ENCODE data around the gene GTF2A1L.

The GTF2A1L gene

DNA sequence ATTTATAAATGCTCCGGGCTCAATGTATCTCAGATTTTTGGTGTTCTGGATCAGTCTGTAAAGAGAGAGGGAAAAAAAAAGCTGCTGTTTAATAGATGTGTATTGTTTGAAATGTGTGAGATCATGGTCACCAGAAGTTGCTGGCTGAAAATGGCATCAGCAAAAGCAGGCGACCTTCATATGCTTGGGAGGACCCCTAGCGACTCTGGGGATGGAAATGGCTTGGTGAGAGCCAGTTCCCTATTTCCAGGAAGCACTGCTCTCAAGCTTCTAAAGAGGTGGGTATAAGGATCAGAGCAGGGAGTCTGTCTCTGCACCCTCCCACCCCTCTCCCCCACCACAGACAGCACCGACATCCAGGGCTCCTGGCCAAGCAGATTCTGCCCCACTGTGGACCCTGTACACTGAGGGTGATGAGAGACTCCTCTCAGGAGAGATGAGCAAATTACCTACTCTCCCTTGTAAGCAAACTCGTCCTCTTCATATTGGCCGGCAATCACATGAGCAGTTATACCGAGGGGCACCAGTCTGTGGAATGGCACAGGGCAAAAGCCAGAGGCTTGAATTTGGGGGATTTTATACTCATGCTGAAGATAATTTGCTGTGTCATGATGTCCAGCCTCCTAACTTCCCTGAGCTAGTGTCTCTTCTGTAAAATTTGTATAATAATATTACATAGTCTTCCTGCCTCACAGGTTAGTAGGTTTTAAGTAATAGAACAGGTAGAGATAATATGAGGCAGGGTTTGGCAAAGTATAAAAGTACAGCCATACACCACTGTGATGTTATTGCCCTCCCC is 108.2 kb downstream of the GTF2A1L start:
- TF ChIP-seq POLR2A (IDR thresholded peaks at IDR 0.05; ENCODE audit: low read depth, low read length) = no peak
- TF ChIP-seq POLR2AphosphoS5 (IDR thresholded peaks at IDR 0.05; ENCODE audit: low read depth, low read length) = no peak
- TF ChIP-seq TAF1 (IDR thresholded peaks at IDR 0.05; ENCODE audit: borderline replicate concordance, low read depth, low read length) = no peak
- no peak for DNase-seq (ENCODE audit: insufficient read length)
- no peak for FAIRE-seq

DNA sequence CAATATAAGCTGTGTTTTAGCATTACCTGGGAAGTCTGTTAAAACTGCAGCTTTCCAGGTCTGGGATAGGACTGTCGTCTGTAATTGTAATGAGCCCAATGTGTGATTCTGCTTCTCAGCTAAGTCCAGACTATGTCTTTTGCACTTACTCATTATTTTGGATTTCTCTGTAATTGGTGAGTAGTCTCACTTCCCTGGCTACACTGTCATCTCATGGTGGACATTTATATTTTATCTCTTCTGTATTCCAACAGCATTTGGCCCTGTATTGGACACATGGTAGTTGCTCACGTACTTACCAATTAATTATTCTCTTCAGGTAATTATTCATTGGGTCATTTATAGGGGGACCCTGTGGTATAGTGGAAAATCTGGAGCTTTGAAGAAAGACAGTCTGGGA is 109.9 kb downstream of the GTF2A1L start:
- no peak for FAIRE-seq
- DNase-seq (ENCODE audit: insufficient read length) = no peak
- no peak for TF ChIP-seq POLR2A (IDR thresholded peaks at IDR 0.05; ENCODE audit: low read depth, low read length)
- TF ChIP-seq POLR2AphosphoS5 (IDR thresholded peaks at IDR 0.05; ENCODE audit: low read depth, low read length) = no peak
- no peak for TF ChIP-seq TAF1 (IDR thresholded peaks at IDR 0.05; ENCODE audit: borderline replicate concordance, low read depth, low read length)

DNA sequence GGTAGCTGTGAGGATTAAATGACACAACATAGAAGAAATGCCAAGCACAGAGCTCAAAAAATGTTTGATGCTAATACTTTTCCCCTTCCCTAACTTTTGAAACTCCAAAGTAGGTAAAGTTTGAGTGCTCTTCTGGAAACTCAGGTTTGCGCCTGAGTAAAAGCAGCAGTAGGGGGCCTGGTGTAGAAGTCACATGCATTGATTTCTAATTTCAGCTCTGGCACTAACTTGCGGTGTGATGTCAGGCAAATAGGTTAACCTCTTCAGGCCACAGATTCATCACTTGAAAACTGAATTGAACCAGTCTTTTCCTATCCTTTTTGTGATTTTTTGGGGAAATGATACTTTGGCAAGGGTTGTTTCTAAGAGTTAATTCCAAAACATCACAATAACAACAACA is 110.6 kb downstream of the GTF2A1L start:
- FAIRE-seq = no peak
- no peak for TF ChIP-seq POLR2A (IDR thresholded peaks at IDR 0.05; ENCODE audit: low read depth, low read length)
- TF ChIP-seq POLR2AphosphoS5 (IDR thresholded peaks at IDR 0.05; ENCODE audit: low read depth, low read length) = no peak
- TF ChIP-seq TAF1 (IDR thresholded peaks at IDR 0.05; ENCODE audit: borderline replicate concordance, low read depth, low read length) = no peak

DNA sequence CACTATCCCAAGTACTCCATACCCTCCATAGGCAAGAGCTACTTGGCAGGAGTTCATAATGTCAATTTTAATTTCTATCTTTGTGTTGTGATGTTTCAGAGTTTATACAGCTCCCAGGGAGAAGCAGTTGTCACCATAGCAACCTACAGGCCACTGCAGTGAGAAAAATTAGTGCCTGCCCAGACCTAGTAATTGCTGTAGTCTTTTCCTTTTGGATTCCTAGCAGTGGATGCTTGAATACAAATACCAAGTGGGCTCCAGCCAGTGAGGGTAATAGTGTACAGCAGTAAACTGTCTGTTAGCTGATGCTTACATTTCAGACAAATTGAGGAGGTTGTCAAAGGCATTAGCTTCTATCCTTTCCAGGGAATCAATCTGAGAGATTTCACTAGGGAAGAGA is 111.2 kb downstream of the GTF2A1L start:
- FAIRE-seq (no peak), DNase-seq (ENCODE audit: insufficient read length) (no peak)
- TF ChIP-seq TAF1 (IDR thresholded peaks at IDR 0.05; ENCODE audit: borderline replicate concordance, low read depth, low read length) (no peak), POLR2AphosphoS5 (IDR thresholded peaks at IDR 0.05; ENCODE audit: low read depth, low read length) (no peak), POLR2A (IDR thresholded peaks at IDR 0.05; ENCODE audit: low read depth, low read length) (no peak)

More for the DNA sequence above, 110.6 kb downstream of the GTF2A1L start:
- no peak for DNase-seq (ENCODE audit: insufficient read length)

Data from GM12892 (cell line).